Parathyroid adenoma (tissue), 2 donors: ENCODE data around the gene LGALS14.

Experiments
- H2AFZ ChIP-seq: fragments of 300-600 bp; sonication (generic); one replicate; pipeline ENCODE4 v1.7.0; 2017; ENCODE audit warnings: antibody characterized with exemption, mild to moderate bottlenecking
- H3K27ac ChIP-seq: fragments of 300-600 bp; sonication (generic); one replicate; pipeline ENCODE4 v1.7.0; 2017
- H3K27me3 ChIP-seq: fragments of 300-600 bp; sonication (generic); one replicate; pipeline ENCODE4 v1.7.0; 2017; ENCODE audit warnings: low read length; ENCODE audit not compliant: control insufficient read depth, insufficient read depth
- H3K36me3 ChIP-seq: fragments of 300-600 bp; sonication (generic); one replicate; pipeline ENCODE4 v1.7.0; 2017; ENCODE audit warnings: low read length; ENCODE audit not compliant: control insufficient read depth, insufficient read depth
- H3K4me1 ChIP-seq: fragments of 300-600 bp; sonication (generic); one replicate; pipeline ENCODE4 v1.7.0; 2017; ENCODE audit warnings: control low read depth
- H3K4me2 ChIP-seq: fragments of 300-600 bp; sonication (generic); one replicate; pipeline ENCODE4 v1.7.0; 2017; ENCODE audit warnings: low read length
- H3K4me3 ChIP-seq: fragments of 300-600 bp; sonication (generic); one replicate; pipeline ENCODE4 v1.7.0; 2017; ENCODE audit warnings: low read depth, low read length
- H3K79me2 ChIP-seq: fragments of 300-600 bp; sonication (generic); one replicate; pipeline ENCODE4 v1.7.0; 2017; ENCODE audit warnings: control low read depth
- H3K9ac ChIP-seq: fragments of 300-600 bp; sonication (generic); one replicate; pipeline ENCODE4 v1.7.0; 2017; ENCODE audit warnings: mild to moderate bottlenecking
- H3K9me3 ChIP-seq: fragments of 300-600 bp; sonication (generic); one replicate; pipeline ENCODE4 v1.7.0; 2017; ENCODE audit warnings: low read length; ENCODE audit not compliant: control insufficient read depth
- CTCF ChIP-seq: fragments of 300-600 bp; sonication (generic); IDR thresholded peaks from one replicate; pipeline ENCODE4 v1.7.0; 2017; ENCODE audit warnings: antibody characterized with exemption, mild to moderate bottlenecking
- donor health status: primary hyperparathyroidism.

The LGALS14 gene

GRCh38 chr19:39746836-39747529 is 42.7 kb downstream of the LGALS14 start:
- TF ChIP-seq CTCF = no peak

GRCh38 chr19:39749981-39750380 is 45.7 kb downstream of the LGALS14 start:
- Histone ChIP-seq H3K36me3 (no peaks in the 10 kb centered on the region), H3K27ac (no peak overlapping the region), H2AFZ (no peak overlapping the region), H3K27me3 (no peaks in the 10 kb centered on the region), H3K9ac (no peak overlapping the region), H3K4me3 (no peak overlapping the region), H3K9me3 (no peaks in the 10 kb centered on the region), H3K4me1 (no peaks in the 10 kb centered on the region), H3K79me2 (no peaks in the 10 kb centered on the region), H3K4me2 (no peak overlapping the region)
- TF ChIP-seq CTCF = no peak

More at GRCh38 chr19:39746836-39747529, 42.7 kb downstream of the LGALS14 start:
- H3K36me3 ChIP-seq = no peaks in the 10 kb centered on the region
- H3K27ac ChIP-seq = no peak overlapping the region
- no peak overlapping the region for H3K4me2 ChIP-seq
- no peaks in the 10 kb centered on the region for H3K79me2 ChIP-seq
- no peak overlapping the region for H2AFZ ChIP-seq
- no peak overlapping the region for H3K4me3 ChIP-seq
- no peaks in the 10 kb centered on the region for H3K4me1 ChIP-seq
- H3K27me3 ChIP-seq = no peaks in the 10 kb centered on the region
- H3K9ac ChIP-seq = no peak overlapping the region
- no peaks in the 10 kb centered on the region for H3K9me3 ChIP-seq

- H3K36me3 ChIP-seq = no peaks in the 10 kb centered on the region
- no peaks in the 10 kb centered on the region for H3K9me3 ChIP-seq
- no peak overlapping the region for H3K4me3 ChIP-seq
- no peak overlapping the region for H3K9ac ChIP-seq
- no peak overlapping the region for H2AFZ ChIP-seq
- H3K27ac ChIP-seq = no peak overlapping the region
- TF ChIP-seq CTCF = no peak
- H3K4me2 ChIP-seq = no peak overlapping the region
- no peaks in the 10 kb centered on the region for H3K4me1 ChIP-seq
- no peaks in the 10 kb centered on the region for H3K79me2 ChIP-seq
- no peaks in the 10 kb centered on the region for H3K27me3 ChIP-seq
Observed at GRCh38 chr19:39752390-39752789, 48.1 kb downstream of the LGALS14 start.

- no peaks in the 10 kb centered on the region for H3K27me3 ChIP-seq
Observed at GRCh38 chr19:39752795-39753194, 48.5 kb downstream of the LGALS14 start.

More at GRCh38 chr19:39752795-39753194, 48.5 kb downstream of the LGALS14 start:
- Histone ChIP-seq H3K79me2 (no peaks in the 10 kb centered on the region), H3K4me1 (no peaks in the 10 kb centered on the region), H3K4me3 (no peak overlapping the region), H2AFZ (no peak overlapping the region), H3K9ac (no peak overlapping the region), H3K4me2 (no peak overlapping the region), H3K9me3 (no peaks in the 10 kb centered on the region), H3K36me3 (no peaks in the 10 kb centered on the region), H3K27ac (no peak overlapping the region)
- TF ChIP-seq CTCF = no peak
